Measurements from ENCODE around the gene BLACAT1. TPM values are rescaled to one million over a fixed set of nuclear protein-coding genes. Genes with fewer than 3 reads are reported as not detected.

BLACAT1 gene
- under 0.01 and 0.22 TPM in 2 replicates for total RNA-seq

DNA sequence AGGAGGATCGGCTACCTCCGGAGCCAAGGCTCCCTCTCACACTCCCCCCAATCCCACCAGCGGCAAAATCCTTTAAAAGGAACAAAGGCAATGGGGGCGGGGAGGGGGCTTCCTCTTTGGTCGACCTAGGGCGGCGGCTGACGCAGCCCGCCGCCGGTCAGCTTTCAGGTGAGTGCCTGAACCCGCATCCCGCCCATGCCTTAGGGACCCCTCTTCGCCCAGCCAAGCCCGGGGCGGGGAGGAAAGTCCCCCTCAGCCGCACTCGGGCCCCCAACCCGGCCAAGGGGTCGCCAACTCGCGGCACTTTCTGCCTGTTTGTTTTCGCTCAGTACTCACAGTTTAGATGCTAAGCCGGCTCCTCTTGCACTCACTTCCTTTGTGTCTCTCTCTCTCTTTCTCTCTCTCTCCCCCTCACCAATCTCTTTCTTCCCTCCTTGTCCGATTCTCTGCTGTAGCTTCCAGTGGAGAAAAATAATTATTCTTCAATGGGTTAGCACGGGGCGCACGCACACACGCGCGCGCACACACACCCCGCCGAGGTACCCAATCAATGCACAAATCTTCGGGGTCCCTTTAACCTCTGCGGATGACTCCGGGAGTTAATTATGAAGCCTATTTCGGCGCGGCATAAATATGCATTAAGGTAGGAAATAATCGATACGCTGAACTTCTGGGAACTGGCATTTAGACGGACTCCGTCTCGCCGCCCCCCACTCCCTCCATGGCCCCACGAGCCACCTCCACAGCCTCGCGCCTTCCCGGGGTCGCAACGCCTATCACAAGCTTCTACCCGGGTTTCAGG is at the start of gene BLACAT1:
BLACAT1 (minus strand) TSS at position 465 of the 802 bp plus-strand sequence.

GRCh38 chr1:205504311-205505075 is 48.6 kb upstream of the BLACAT1 start, which contains the start of gene CDK18:
Gene CDK18 (plus strand): TSS chr1:205504669. CDS start chr1:205523168, 18,499 bp downstream.

GRCh38 chr1:205421798-205422197 is 34.0 kb downstream of the BLACAT1 start, which contains the start of gene LEMD1:
Gene LEMD1 (minus strand): TSS chr1:205422056. CDS start chr1:205420536, 1,520 bp downstream.

Other genes with a start within 250 kb of the BLACAT1 start
- gene DSTYK, start 244.3 kb downstream of the BLACAT1 start, total RNA-seq: 18.9 and 25.0 TPM in 2 replicates
- gene TMCC2, start 228.1 kb downstream of the BLACAT1 start, total RNA-seq: 3.2 and 4.7 TPM in 2 replicates
- gene NUAK2, start 134.3 kb downstream of the BLACAT1 start, total RNA-seq: 1.00 and 2.2 TPM in 2 replicates
- not detected in 2 replicates for gene KLHDC8A, start 99.1 kb downstream of the BLACAT1 start, total RNA-seq
- 0.33 TPM in 1 of 2 replicates, not detected in the other for gene LEMD1, start 34.0 kb downstream of the BLACAT1 start, total RNA-seq
- 0.11 and 0.62 TPM in 2 replicates for gene CDK18, start 48.6 kb upstream of the BLACAT1 start, total RNA-seq
- 10.4 and 12.4 TPM in 2 replicates for gene ELK4, start 176.0 kb upstream of the BLACAT1 start, total RNA-seq
- gene SLC45A3, start 224.5 kb upstream of the BLACAT1 start, total RNA-seq: 1.9 and 2.0 TPM in 2 replicates

Measured in uterine smooth muscle cell (primary cell).